ENCODE data around the gene COL8A1.

COL8A1 gene

DNA sequence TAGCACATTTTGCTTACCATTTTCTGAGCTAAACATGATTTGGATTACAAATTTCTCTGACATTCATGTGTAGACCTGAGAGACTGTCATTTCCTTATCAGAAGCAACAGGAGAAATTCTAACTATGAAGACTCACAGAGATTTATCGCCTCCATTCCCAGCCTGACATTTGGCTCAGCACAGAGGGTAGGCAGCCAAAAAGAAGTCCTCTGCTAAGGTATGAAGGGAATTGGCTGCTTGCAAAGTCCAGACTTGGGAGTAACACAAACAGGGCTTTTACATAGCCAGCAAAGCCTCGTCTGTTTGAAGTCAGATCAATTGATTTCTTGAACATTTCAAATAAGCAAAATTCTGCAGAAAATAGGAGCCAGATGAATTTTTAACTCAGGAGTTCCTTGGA lies 122.2 kb downstream of the COL8A1 start:
- no peak for DNase-seq (ENCODE audit: low read depth, low spot score)

DNA sequence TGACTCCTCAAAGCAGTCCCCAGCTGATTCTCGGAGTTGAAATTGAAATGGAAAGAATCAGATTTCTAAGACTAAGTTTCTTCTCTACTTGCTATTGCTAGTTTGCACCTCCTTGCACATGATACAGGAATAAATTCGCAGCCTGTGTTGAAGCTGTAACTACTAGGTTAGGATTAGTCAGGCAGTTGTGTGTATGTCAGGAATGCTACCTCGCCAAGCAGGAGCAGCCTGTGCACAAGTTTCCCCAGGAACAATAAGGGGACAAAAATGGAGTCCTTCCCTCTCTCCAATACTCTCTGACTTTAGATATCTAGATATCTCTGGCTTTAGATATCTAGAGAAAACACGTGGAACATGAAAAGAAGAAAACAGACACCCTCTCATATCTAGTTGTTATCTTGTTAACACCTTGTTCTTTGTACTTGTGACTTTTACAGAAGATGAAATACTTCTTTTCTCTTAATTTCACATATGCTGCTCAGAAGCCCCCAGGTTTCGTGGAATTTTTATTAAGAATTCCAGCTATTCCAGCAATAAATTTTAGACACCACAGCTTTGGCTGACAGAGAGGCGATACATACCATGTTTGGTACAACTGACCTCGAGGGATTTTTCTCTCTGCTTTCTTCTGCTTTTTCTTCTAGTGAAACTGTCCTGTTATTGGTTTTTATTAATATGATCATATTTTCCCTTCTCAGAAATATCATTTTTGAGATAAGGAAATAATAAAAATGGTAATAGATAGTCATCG lies 123.2 kb downstream of the COL8A1 start:
- no peak for DNase-seq (ENCODE audit: low read depth, low spot score)

DNA sequence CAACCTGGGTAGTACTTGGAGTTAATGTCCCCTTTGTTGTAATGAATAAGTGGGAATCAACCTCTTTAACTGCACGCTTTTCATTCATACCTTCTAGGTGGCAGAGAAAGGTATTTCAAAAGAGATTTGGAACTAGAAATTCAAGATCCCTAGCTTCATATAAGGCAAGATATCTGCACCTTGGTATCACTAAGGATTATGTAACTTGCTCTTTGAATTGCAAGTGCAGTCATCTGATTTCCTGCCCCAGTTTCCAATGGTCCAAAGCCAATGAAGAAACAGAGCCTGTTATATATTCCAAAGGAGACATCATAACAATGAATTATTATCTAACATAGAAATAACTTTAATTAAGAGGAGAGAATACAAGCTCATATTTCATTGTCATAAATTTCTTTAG lies 124.5 kb downstream of the COL8A1 start:
- DNase-seq (ENCODE audit: low read depth, low spot score): no peak

DNA sequence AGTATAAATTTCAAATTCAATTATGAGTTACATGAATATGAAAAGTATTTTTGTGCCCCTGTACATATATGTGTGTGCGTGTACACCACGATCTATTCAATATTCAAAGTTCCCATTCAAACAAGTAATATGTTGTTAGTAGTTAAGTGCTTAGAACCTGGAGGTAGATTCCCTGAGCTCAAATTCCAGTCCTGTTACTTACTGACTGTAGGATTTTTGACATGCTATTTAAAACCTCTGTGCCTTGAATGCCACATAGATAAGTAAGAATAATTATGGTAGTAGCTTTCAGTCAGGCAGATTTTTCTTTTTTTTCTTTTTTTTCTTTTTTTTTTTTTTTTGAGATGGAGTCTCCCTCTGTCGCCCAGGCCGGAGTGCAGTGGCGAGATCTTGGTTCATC lies 126.0 kb downstream of the COL8A1 start:
- DNase-seq (ENCODE audit: low read depth, low spot score): no peak

DNA sequence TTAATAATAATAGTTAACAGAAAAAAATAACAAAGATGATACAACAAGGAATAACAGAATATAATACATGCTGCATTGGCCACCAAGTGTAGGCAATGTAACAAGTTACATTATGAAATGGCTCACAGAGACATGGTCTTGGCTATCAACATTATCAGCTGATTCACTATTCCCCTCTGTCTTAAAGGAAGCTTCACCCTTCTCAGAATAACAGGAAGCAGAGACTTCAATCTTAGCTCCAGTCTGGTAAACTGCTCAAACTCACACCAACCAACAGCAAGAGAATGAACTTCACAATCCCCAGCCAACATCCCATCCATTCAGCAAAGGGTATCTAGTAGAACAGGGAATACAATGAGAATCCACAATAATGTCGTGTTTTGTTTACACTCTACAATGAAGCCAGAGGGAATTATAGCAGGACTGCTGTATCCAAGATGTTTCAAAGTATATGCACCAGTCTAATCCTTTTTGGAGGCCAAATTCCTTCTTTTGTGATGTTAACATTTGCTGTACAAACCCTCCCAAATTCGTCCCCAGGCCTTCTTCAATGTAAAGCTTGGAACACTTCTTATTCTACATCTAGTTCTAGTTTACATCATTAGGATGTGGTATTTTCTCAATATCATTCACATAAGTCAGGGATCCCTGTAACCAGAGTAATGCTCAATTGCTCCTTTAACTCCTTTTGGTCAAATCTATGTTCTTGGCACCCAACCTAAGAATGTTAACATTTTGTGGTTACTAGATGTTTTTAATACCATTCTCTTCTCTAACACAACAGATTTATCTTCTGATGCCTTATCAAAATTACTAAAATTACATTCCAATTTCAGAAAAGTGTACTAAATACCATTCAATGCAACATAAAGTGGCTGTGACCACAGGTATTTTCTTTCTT lies 126.9 kb downstream of the COL8A1 start:
- no peak for DNase-seq (ENCODE audit: low read depth, low spot score)

DNA sequence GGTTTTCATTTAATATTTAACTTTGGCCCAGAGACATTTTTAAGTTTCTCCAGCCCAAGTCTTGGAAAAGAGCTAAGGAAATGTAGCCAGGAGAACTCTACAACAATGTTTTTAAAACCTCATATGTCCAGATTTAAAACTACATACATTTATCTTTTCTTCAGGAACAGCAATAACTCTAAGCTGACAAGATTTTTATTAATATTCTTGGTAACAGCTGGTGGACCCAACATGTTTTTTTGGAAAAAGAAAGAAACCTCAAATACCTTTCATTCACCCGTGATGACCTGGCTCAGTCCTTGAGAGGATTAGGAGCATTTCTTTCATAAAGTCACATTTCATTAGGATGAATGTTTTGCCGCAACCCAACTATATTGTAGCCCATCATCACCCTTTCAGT lies 128.9 kb downstream of the COL8A1 start:
- DNase-seq (ENCODE audit: low read depth, low spot score): no peak

DNA sequence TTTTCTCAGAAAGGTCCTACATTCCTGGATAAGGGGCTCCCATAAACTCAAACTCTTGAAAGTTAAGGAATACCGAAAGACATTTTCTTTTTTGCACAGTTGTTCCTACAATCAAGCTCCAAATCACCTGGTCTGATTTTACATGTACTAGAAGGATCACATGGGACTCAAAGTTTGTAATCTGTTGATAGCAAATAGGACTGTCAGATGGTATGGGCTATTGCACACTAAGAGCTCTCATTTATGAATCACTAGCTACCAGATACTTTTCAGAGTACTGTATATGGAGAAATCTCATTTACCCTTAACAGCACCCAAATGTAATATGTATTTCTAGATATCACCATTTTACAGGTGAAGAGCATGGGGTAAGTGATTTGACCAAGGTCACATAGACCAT lies 129.7 kb downstream of the COL8A1 start:
- no peak for DNase-seq (ENCODE audit: low read depth, low spot score)

DNA sequence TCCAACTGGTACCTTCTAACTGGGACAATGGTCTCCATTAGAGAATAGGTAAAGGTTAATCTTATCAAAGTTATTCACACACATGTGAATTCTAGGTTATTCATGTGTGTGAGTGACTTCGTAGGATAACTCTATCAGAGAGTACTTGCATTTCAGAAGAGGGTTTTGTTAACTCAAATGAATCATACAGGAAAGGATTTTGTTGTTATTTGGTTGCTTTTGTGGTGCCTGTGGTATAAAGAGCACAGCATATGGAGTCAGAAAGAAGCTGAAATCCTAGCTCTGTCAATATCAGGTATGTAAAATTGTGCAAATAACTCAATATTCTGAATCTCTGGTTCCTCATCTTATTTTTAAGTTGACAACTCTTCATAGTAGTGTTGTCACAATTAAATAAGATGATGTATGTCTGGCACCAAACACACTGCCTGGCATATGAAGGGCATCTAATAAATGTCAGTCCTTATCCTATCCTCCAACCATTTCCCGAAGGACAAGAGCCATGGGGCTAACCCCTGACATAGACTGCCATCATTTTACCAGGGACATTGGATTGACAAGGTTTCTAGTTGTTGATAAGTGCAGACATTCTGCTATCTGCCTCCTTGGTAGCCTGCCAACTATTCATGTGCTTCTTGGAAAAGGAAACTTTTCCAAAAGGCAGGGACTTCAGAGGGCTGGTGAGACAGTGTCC lies 130.6 kb downstream of the COL8A1 start:
- no peak for DNase-seq (ENCODE audit: low read depth, low spot score)

DNA sequence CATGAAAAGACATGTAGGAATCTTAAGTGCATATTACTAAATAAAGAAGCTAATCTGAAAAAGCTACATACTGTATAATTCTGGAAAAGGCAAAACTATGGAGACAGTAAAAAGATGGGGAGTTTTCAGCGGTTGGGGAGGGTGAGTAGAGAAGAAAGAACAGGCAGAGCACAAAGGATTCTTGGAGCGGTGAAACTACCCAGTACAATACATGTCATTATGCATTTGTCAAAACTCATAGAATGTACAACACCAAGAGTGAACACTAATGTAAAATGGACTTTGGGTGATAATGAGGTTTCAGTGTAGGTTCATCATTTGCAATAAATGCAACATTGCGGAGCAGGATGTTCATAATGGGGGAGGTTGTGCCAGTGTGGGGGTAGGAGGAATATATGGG lies 133.8 kb downstream of the COL8A1 start:
- no peak for DNase-seq (ENCODE audit: low read depth, low spot score)

DNA sequence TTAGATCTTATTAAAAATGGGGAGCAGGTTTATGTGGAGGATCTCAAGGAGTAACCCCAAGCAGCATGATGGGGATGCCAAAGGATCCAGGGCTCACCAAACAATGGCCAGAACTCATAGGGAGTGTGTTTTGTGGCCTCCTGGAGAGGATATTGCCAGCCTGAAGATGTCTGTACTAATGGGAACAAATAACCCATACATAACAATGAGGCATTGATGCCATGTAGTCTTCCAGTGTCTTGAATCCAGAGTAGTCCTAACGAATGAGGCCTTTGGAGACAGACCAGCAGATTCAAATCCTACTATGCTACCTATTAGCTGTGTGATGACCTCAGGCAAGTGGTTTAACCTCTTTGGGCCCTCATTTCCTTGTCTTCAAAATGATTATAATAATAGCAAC lies 134.3 kb downstream of the COL8A1 start:
- no peak for DNase-seq (ENCODE audit: low read depth, low spot score)

DNA sequence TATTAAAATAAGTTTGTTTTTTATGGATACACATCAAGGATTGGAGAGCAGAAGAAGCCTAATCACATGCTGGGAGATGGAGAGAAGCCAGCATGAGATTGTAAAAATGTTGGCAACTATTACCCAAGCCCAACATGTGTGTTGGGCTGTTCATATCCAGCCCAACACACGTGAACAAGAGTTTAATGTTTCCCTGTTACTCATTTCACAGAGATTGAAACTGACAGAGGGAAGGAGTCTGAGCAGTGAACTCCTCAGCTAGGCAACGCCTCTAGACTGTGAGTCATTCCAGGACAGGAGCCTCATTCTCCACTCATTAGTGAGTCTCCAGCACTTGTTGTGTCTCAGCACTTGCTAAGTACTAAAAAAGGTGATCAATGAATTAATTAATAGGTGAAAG lies 136.1 kb downstream of the COL8A1 start:
- DNase-seq (ENCODE audit: low read depth, low spot score): no peak

DNA sequence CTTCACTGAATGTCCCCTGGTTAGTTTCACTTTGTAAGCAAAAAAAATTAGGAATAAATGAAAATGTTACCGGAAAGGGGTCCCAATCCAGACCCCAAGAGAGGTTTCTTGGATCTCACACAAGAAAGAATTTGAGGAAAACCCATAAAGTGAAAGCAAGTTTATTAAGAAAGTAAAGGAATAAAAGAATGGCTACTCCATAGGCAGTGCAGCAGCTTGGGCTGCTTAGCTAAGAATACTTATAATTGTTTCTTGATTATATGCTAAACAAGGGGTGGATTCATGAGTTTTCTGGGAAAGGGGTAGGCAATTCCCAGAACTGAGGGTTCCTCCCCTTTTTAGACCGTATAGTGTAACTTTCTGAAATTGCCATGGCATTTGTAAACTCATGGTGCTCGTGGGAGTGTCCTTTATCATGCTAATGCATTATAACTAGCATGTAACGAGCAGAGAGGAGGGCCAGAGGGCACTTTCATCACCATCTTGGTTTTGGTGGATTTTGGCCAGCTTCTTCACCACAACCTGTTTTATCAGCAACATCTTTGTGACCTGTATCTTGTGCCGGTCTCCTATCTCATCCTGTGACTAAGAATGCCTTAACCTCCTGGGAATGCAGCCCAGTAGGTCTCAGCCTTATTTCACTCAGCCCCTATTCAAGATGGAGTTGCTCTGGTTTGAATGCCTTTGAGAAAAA lies 138.3 kb downstream of the COL8A1 start:
- no peak for DNase-seq (ENCODE audit: low read depth, low spot score)

DNA sequence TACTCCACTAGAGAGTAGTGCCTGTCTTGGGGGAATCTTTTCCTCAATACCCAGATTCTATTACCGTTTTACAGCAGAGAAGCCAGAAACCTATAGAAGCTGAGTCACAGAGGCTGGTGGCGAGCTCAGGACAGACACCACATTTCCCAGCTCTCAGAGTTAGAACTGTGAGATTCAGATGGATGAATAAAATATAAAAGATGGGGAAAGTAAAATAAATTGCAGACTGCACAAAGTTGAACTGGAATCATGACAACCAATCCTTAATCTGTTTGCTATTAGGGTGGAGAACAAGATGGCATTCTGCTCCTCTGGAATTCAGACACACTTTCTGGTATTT lies 138.8 kb downstream of the COL8A1 start:
- no peak for DNase-seq (ENCODE audit: low read depth, low spot score)

DNA sequence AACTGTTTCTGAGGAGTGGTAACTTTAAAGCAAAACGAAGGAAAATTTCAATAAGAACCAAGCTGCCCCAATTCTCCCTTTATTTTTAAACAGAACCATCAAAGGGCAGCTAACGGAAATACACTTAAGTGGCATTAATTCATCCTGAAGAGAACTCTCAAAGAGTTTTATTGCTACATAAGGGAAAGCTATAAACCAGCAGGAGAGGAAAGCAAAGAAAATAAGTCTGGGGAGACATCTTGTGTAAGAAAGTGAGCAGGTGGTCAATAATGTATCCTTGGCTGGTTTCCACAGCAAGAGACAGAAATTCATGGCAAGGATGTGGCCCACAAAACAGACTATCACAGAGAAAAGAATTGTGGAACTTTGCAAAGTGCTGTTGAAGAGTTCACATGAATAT lies 139.3 kb downstream of the COL8A1 start:
- DNase-seq (ENCODE audit: low read depth, low spot score): no peak

DNA sequence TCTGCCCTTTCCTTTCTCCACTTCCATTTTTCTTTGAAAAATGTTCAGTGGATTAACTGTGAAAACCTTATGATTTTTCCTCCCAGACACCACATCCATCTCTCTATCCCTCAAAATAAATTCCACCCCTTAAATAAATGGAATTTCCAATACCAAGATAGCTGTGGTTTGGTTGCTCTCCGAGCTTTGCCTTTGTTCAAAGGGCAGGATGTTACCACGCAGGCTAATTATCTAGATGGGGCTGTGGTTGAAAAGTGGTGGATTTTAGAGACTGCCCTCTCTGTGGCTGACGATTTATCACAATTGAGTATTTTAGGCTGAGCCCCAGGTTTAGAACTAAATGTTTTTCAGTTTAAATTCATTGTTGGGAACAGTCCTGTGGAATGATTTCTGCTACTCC lies 142.4 kb downstream of the COL8A1 start:
- no peak for DNase-seq (ENCODE audit: low read depth, low spot score)

DNA sequence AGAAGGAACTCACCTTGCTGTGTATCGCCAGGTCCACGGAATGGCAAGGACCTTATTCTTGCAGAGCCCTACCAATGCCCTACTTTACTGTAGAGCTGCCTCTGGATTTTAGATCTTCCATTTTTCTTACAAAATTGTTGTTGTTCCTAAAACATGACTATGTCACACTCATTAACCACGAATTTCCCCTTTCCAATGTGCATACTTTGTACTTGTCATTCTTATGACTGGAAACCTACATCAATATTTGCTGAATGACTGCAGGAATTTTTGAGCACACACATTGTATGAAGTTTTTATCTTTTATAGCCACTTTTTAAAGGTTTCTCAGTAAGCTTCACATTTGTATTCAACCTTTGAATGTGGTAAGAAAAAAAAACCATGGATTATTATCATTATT lies 143.4 kb downstream of the COL8A1 start:
- no peak for DNase-seq (ENCODE audit: low read depth, low spot score)

DNA sequence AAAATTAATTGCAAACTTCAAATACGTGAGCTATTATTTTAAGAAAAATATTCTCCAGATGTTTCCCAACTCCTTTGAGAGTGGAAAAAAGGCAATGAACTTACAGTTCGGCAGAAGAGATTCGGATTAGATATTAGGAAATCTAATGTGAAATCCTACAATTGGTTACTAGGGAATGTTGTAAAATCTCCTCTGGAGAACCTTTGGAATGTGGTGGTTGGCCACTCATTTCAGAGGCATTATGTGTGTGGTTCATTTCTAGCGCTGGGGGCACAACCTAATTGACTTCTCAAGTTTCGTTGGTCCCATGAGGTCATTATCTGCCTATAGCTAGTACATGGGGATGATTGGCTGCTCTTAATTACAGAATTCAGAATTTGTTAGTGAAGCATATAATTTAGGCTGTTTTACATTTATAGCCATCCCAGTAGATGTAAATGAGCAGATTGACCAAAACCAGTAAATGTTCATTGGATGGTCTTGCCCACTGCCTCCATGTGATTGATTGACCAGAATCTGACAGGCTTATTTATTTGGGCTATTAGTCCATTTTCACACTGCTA lies 144.7 kb downstream of the COL8A1 start:
- no peak for DNase-seq (ENCODE audit: low read depth, low spot score)

DNA sequence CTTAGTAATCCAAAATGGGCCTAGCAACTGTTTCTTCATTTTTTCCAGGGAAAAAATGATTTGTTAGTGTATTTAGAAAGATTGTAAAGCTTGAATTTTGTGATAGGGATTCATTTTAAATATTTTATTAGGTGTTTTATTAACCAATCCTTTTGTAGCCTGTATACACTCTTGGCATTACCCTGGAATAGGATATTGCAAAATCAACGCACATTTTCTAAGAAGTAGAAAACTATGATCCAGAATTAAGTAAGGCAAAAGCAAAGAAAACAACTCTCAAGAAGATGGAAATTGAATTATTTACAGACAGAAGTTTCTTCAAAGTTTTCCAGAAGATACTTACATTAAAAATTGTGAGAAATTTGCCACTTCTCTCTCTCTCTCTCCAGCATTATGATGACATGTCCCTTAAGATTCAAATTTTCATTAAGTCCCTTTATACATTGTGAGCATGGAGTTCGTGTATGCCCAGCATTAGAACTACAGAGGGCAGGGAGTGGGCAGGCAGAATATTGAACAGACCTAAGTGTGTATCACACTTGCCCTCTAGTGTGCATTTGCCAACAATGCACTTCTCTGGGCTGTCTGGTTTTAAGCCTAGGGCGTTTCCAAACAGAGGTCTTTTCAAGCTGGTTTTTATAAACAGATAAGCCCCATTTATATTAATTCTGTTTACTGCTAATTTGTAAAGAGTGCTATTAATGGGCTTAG lies 150.8 kb downstream of the COL8A1 start:
- no peak for DNase-seq (ENCODE audit: low read depth, low spot score)

DNA sequence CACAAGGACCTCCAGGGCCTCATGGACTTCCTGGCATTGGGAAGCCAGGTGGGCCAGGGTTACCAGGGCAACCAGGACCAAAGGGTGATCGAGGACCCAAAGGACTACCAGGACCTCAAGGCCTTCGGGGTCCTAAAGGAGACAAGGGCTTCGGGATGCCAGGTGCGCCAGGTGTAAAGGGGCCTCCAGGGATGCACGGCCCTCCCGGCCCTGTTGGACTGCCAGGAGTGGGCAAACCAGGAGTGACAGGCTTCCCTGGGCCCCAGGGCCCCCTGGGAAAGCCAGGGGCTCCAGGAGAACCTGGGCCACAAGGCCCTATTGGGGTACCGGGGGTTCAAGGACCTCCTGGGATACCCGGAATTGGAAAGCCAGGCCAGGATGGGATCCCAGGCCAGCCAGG lies 156.1 kb downstream of the COL8A1 start:
- no peak for DNase-seq (ENCODE audit: low read depth, low spot score)

DNA sequence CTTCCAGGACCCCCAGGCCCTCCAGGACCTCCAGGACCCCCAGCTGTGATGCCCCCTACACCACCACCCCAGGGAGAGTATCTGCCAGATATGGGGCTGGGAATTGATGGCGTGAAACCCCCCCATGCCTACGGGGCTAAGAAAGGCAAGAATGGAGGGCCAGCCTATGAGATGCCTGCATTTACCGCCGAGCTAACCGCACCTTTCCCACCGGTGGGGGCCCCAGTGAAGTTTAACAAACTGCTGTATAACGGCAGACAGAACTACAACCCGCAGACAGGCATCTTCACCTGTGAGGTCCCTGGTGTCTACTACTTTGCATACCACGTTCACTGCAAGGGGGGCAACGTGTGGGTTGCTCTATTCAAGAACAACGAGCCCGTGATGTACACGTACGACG lies 157.2 kb downstream of the COL8A1 start:
- no peak for DNase-seq (ENCODE audit: low read depth, low spot score)

DNA sequence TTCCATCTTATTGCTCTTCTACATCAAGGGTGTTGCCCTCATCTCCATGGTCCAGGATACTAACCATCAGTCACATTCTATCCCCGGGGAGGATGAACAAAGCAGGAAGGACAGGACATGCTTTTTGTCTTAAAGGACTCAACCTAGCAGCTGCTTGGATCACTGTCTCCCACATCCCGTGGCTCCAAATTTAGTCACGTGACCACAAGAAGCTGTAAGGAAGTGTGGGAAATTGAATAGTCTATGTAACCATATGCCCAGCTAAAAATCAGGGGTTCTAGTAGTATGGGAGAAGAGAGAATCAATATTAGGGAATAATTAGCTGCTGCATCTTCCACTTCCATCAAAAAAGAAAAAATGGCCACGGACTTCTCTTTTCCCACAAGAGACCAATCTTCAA lies 161.0 kb downstream of the COL8A1 start:
- DNase-seq (ENCODE audit: low read depth, low spot score): no peak
